OCI-LY1 (cell line): ENCODE data around the gene GDPD2.

ENCODE experiments used
- H2AFZ ChIP-seq: fragments of 200-600 bp; sonication (generic), shearing (Covaris generic); 2 replicates; pipeline ENCODE4 v1.6.0; 2014; ENCODE audit warnings: antibody characterized with exemption, mild to moderate bottlenecking, low read length
- H3F3A ChIP-seq: fragments of 200-600 bp; sonication (generic), shearing (Covaris generic); 2 replicates; pipeline ENCODE4 v1.6.0; 2014; ENCODE audit warnings: mild to moderate bottlenecking, antibody characterized with exemption, low read length, moderate library complexity; ENCODE audit not compliant: insufficient read depth
- H3K27ac ChIP-seq: fragments of 200-600 bp; sonication (generic); 2 replicates; pipeline ENCODE4 v1.5.1; 2014; ENCODE audit warnings: low read length, mixed run types, mild to moderate bottlenecking, low read depth; ENCODE audit not compliant: poor library complexity, severe bottlenecking
- H3K27me3 ChIP-seq: fragments of 200-600 bp; sonication (generic); 2 replicates; pipeline ENCODE4 v1.6.0; 2014; ENCODE audit warnings: antibody characterized with exemption, mild to moderate bottlenecking, low read length, moderate library complexity; ENCODE audit not compliant: insufficient read depth
- H3K36me3 ChIP-seq: fragments of 200-600 bp; sonication (generic); 2 replicates; pipeline ENCODE4 v1.6.1; 2014; ENCODE audit warnings: mild to moderate bottlenecking, antibody characterized with exemption, low read length, moderate library complexity, mixed read lengths; ENCODE audit not compliant: insufficient read depth
- H3K4me1 ChIP-seq: fragments of 200-600 bp; sonication (generic); 2 replicates; pipeline ENCODE4 v1.5.1; 2014; ENCODE audit warnings: mild to moderate bottlenecking, low read length, moderate library complexity; ENCODE audit not compliant: insufficient read depth, severe bottlenecking
- H3K4me2 ChIP-seq: fragments of 200-600 bp; sonication (generic), shearing (Covaris generic); 2 replicates; pipeline ENCODE4 v1.6.1; 2014; ENCODE audit warnings: low read length
- H3K4me3 ChIP-seq: fragments of 200-600 bp; sonication (generic); 2 replicates; pipeline ENCODE4 v1.5.1; 2014; ENCODE audit warnings: low read length, low read depth, mild to moderate bottlenecking, mixed read lengths; ENCODE audit not compliant: poor library complexity, severe bottlenecking
- H3K79me2 ChIP-seq: fragments of 200-600 bp; shearing (Covaris generic); 2 replicates; pipeline ENCODE4 v1.6.1; 2016; ENCODE audit warnings: mixed run types, low read length, mixed read lengths; ENCODE audit not compliant: insufficient read depth
- H3K9ac ChIP-seq: fragments of 200-600 bp; sonication (generic), shearing (Covaris generic); 2 replicates; pipeline ENCODE4 v1.6.1; 2014; ENCODE audit warnings: mild to moderate bottlenecking, low read length, mixed read lengths
- H3K9me2 ChIP-seq: fragments of 200-600 bp; sonication (generic), shearing (Covaris generic); 2 replicates; pipeline ENCODE4 v1.6.1; 2014; ENCODE audit warnings: low read depth, mild to moderate bottlenecking, low read length, mixed read lengths
- H3K9me3 ChIP-seq: fragments of 200-600 bp; shearing (Covaris generic); 2 replicates; pipeline ENCODE4 v1.6.1; 2014; ENCODE audit warnings: low read length, mixed read lengths
- H4K20me1 ChIP-seq: fragments of 200-600 bp; sonication (generic), shearing (Covaris generic); 2 replicates; pipeline ENCODE4 v1.6.0; 2016; ENCODE audit warnings: mild to moderate bottlenecking, low read length; ENCODE audit not compliant: insufficient read depth
- CTCF ChIP-seq: fragments of 200-600 bp; sonication (generic), shearing (Covaris generic); IDR thresholded peaks from 2 replicates; pipeline ENCODE4 v1.5.1; 2017; ENCODE audit warnings: mild to moderate bottlenecking, antibody characterized with exemption, low read length, moderate library complexity, mixed read lengths
- EZH2 ChIP-seq: fragments of 200-600 bp; sonication (generic), shearing (Covaris generic); IDR thresholded peaks from 2 replicates; pipeline ENCODE4 v1.8.0; 2017; ENCODE audit warnings: borderline replicate concordance, mixed run types, mild to moderate bottlenecking, antibody characterized with exemption, low read length, moderate library complexity, mixed read lengths

GDPD2 gene

GRCh38 chrX:70479922-70480659 is 57.0 kb downstream of the GDPD2 start:
- Histone ChIP-seq H2AFZ (no peak overlapping the region), H3F3A (no peaks in the 10 kb centered on the region), H3K36me3 (peaks cover 2% of the 10 kb centered on the region; the same call in 1 of the 2 replicates), H3K27ac (no peak overlapping the region), H3K9me3 (no peaks in the 10 kb centered on the region), H3K4me2 (no peak overlapping the region), H3K9ac (no peak overlapping the region), H3K27me3 (no peaks in the 10 kb centered on the region), H3K79me2 (no peaks in the 10 kb centered on the region), H3K9me2 (no peaks in the 10 kb centered on the region), H3K4me1 (no peaks in the 10 kb centered on the region), H3K4me3 (no peak overlapping the region), H4K20me1 (no peaks in the 10 kb centered on the region)
- TF ChIP-seq CTCF = no peak
- no peak for TF ChIP-seq EZH2

GRCh38 chrX:70480660-70481018 is 57.5 kb downstream of the GDPD2 start:
- H3K27ac ChIP-seq = no peak overlapping the region
- TF ChIP-seq EZH2 (no peak), CTCF (no peak)
- no peaks in the 10 kb centered on the region for H3K4me1 ChIP-seq
- no peaks in the 10 kb centered on the region for H3F3A ChIP-seq
- peaks cover 2% of the 10 kb centered on the region; the same call in 1 of the 2 replicates for H3K36me3 ChIP-seq
- no peak overlapping the region for H3K4me2 ChIP-seq
- H3K79me2 ChIP-seq = no peaks in the 10 kb centered on the region
- no peaks in the 10 kb centered on the region for H3K27me3 ChIP-seq
- no peak overlapping the region for H3K9ac ChIP-seq
- H3K9me2 ChIP-seq = no peaks in the 10 kb centered on the region
- no peaks in the 10 kb centered on the region for H3K9me3 ChIP-seq
- no peak overlapping the region for H3K4me3 ChIP-seq
- no peak overlapping the region for H2AFZ ChIP-seq
- H4K20me1 ChIP-seq = no peaks in the 10 kb centered on the region

- no peaks in the 10 kb centered on the region for H3K27me3 ChIP-seq
- no peak overlapping the region for H3K27ac ChIP-seq
- H3K9me2 ChIP-seq = no peaks in the 10 kb centered on the region
- H3K36me3 ChIP-seq = peaks cover 2% of the 10 kb centered on the region; the same call in 1 of the 2 replicates
- H3K79me2 ChIP-seq = no peaks in the 10 kb centered on the region
- H3K9me3 ChIP-seq = no peaks in the 10 kb centered on the region
- no peak for TF ChIP-seq CTCF
- TF ChIP-seq EZH2 = no peak
- H3F3A ChIP-seq = no peaks in the 10 kb centered on the region
- H3K4me3 ChIP-seq = no peak overlapping the region
- no peak overlapping the region for H3K9ac ChIP-seq
- no peaks in the 10 kb centered on the region for H3K4me1 ChIP-seq
- no peak overlapping the region for H3K4me2 ChIP-seq
- H2AFZ ChIP-seq = no peak overlapping the region
- no peaks in the 10 kb centered on the region for H4K20me1 ChIP-seq
These were observed 58.6 kb downstream of the GDPD2 start for GRCh38 chrX:70481471-70482270.
